H1 (cell line): ENCODE results near the gene ZNF333. TPM values are rescaled to one million over a fixed set of nuclear protein-coding genes. Genes with fewer than 3 reads are reported as not detected.

Experiments
- CTCF ChIA-PET: fragments of 300-600 bp; sonication (Branson Sonifier 250); formaldehyde crosslinking; loops from one replicate; lab custom pipeline; 2021; ENCODE audit not compliant: partially characterized antibody; lab: Charles Lee
- POLR2A ChIA-PET: fragments of 300-600 bp; sonication (Branson Sonifier 250); formaldehyde crosslinking; loops from one replicate; lab custom pipeline; 2021; ENCODE audit warnings: inconsistent platforms; ENCODE audit not compliant: partially characterized antibody; lab: Charles Lee
- DNase-seq, 2 experiments: peaks; one replicate each; pipeline versions ENCODE4 v3.0.0 to v3.0.0-alpha.2; 2010 to 2022; ENCODE audit warnings: low spot score in 2 of 2, low read depth in 1 of 2, mixed read lengths in 1 of 2
- FAIRE-seq: peaks from 2 replicates; lab custom pipeline; 2011; peaks lifted over from hg19 to GRCh38; lab: Jason Lieb, UNC
- H2AFZ ChIP-seq: 2 replicates; pipeline ENCODE4 v1.8.1; 2012; ENCODE audit warnings: low read length, inconsistent platforms
- H2AK5ac ChIP-seq: 2 replicates; pipeline ENCODE4 v1.6.1; 2013; ENCODE audit warnings: low read depth, low read length
- H2BK120ac ChIP-seq: replicated peaks from 2 replicates; pipeline ENCODE3; 2013; ENCODE audit warnings: low read depth, low read length, inconsistent platforms
- H2BK12ac ChIP-seq: 2 replicates; pipeline ENCODE4 v1.6.1; 2013; ENCODE audit warnings: low read depth, low read length
- H2BK15ac ChIP-seq: 2 replicates; pipeline ENCODE4 v1.6.1; 2013; ENCODE audit warnings: low read length
- H2BK20ac ChIP-seq: 2 replicates; pipeline ENCODE4 v1.6.1; 2013; ENCODE audit warnings: low read length
- H2BK5ac ChIP-seq: 2 replicates; pipeline ENCODE4 v1.6.1; 2013; ENCODE audit warnings: low read depth, low read length
- H3K14ac ChIP-seq: 2 replicates; pipeline ENCODE4 v1.6.1; 2013; ENCODE audit warnings: inconsistent platforms; ENCODE audit not compliant: insufficient read length
- H3K18ac ChIP-seq: 2 replicates; pipeline ENCODE4 v1.6.1; 2013; ENCODE audit warnings: low read length; ENCODE audit errors: extremely low read depth
- H3K23ac ChIP-seq: 2 replicates; pipeline ENCODE4 v1.6.1; 2013; ENCODE audit warnings: inconsistent platforms; ENCODE audit not compliant: insufficient read length
- H3K23me2 ChIP-seq: 2 replicates; pipeline ENCODE4 v1.6.1; 2013; ENCODE audit warnings: low read depth, low read length
- H3K27ac ChIP-seq: 2 replicates; pipeline ENCODE4 v1.6.1; 2011; ENCODE audit warnings: low read depth, low read length, inconsistent platforms
- H3K27me3 ChIP-seq, 4 experiments: replicated peaks in 1 of 4; 1 replicate in 1 of 4; 2 replicates in 3 of 4; pipeline versions ENCODE4 v1.6.1 to v1.8.1; 2011 to 2013; ENCODE audit warnings: low read length in 3 of 4, mild to moderate bottlenecking in 3 of 4, inconsistent platforms in 2 of 4, mixed read lengths in 2 of 4, moderate library complexity in 1 of 4; ENCODE audit not compliant: control insufficient read depth in 3 of 4, insufficient read depth in 3 of 4; ENCODE audit errors: extremely low read depth in 1 of 4
- H3K36me3 ChIP-seq, 4 experiments: 2 replicates each; pipeline versions ENCODE4 v1.6.1 to v1.8.1; 2011 to 2013; ENCODE audit warnings: mild to moderate bottlenecking in 4 of 4, low read length in 3 of 4, moderate library complexity in 2 of 4, control low read depth in 1 of 4, inconsistent platforms in 1 of 4; ENCODE audit not compliant: insufficient read depth in 4 of 4, control insufficient read depth in 2 of 4
- H3K4ac ChIP-seq: replicated peaks from 2 replicates; pipeline ENCODE3; 2013; ENCODE audit warnings: low read length, low read depth, mixed read lengths, inconsistent platforms; ENCODE audit not compliant: insufficient read length
- H3K4me1 ChIP-seq, 4 experiments: replicated peaks in 1 of 4; 1 replicate in 1 of 4; 2 replicates in 3 of 4; pipeline versions ENCODE4 v1.6.1 to v1.8.1; 2011 to 2013; ENCODE audit warnings: low read length in 3 of 4, inconsistent platforms in 2 of 4, mixed read lengths in 1 of 4; ENCODE audit not compliant: insufficient read depth in 4 of 4, control insufficient read depth in 3 of 4
- H3K4me2 ChIP-seq, 2 experiments: 2 replicates each; pipeline versions ENCODE4 v1.6.1 to v1.8.1; 2011 to 2013; ENCODE audit warnings: low read depth in 2 of 2, low read length in 2 of 2, control low read depth in 1 of 2, inconsistent platforms in 1 of 2, mild to moderate bottlenecking in 1 of 2; ENCODE audit not compliant: insufficient read depth in 1 of 2
- H3K4me3 ChIP-seq, 4 experiments: fragments of 200-600, 300-600 bp in 1 of 4; sonication (generic), shearing (Covaris generic), sonication (Bioruptor Twin) in 1 of 4; 2 replicates each; pipeline versions ENCODE4 v1.5.1 to v1.8.1; 2011 to 2016; ENCODE audit warnings: low read length in 4 of 4, low read depth in 3 of 4, control low read depth in 2 of 4, inconsistent platforms in 2 of 4, mild to moderate bottlenecking in 2 of 4, mixed read lengths in 1 of 4, moderate library complexity in 1 of 4; ENCODE audit not compliant: insufficient read depth in 2 of 4; ENCODE audit errors: extremely low read depth in 1 of 4
- H3K56ac ChIP-seq: replicated peaks from 2 replicates; pipeline ENCODE3; 2013; ENCODE audit warnings: low read depth, mild to moderate bottlenecking, mixed read lengths, low read length, inconsistent platforms; ENCODE audit not compliant: insufficient read length
- H3K79me1 ChIP-seq: 2 replicates; pipeline ENCODE4 v1.6.1; 2013; ENCODE audit warnings: low read depth, low read length, control low read depth
- H3K79me2 ChIP-seq, 2 experiments: 2 replicates each; pipeline versions ENCODE4 v1.6.1 to v1.8.1; 2012 to 2013; ENCODE audit warnings: low read length in 2 of 2, mild to moderate bottlenecking in 2 of 2, inconsistent platforms in 1 of 2; ENCODE audit not compliant: insufficient read depth in 2 of 2, control insufficient read depth in 1 of 2
- H3K9ac ChIP-seq, 4 experiments: replicated peaks in 1 of 4; 1 replicate in 1 of 4; 2 replicates in 3 of 4; pipeline versions ENCODE4 v1.6.1 to v1.8.1; 2011 to 2013; ENCODE audit warnings: low read depth in 3 of 4, low read length in 3 of 4, control low read depth in 2 of 4, mild to moderate bottlenecking in 2 of 4, moderate library complexity in 2 of 4, inconsistent platforms in 1 of 4; ENCODE audit errors: extremely low read depth in 1 of 4
- H3K9me3 ChIP-seq, 2 experiments: 2 replicates each; pipeline versions ENCODE4 v1.6.1 to v1.8.1; 2012 to 2013; ENCODE audit warnings: mild to moderate bottlenecking in 2 of 2, moderate library complexity in 2 of 2, control low read depth in 1 of 2, inconsistent platforms in 1 of 2, low read depth in 1 of 2, low read length in 1 of 2, mixed read lengths in 1 of 2; ENCODE audit not compliant: insufficient read depth in 2 of 2
- H4K20me1 ChIP-seq, 2 experiments: replicated peaks in 1 of 2; 2 replicates each; pipeline versions ENCODE3 to v1.8.1; 2011 to 2013; ENCODE audit warnings: inconsistent platforms in 2 of 2, low read length in 2 of 2, mild to moderate bottlenecking in 1 of 2; ENCODE audit not compliant: insufficient read depth in 2 of 2, control insufficient read depth in 1 of 2
- H4K5ac ChIP-seq: 2 replicates; pipeline ENCODE4 v1.6.1; 2013; ENCODE audit warnings: low read length, low read depth, mixed read lengths, inconsistent platforms; ENCODE audit not compliant: insufficient read length
- H4K8ac ChIP-seq: 2 replicates; pipeline ENCODE4 v1.8.0; 2013; ENCODE audit warnings: mild to moderate bottlenecking, moderate library complexity, low read length, inconsistent platforms; ENCODE audit not compliant: insufficient read depth; ENCODE audit errors: extremely low read depth
- H4K91ac ChIP-seq: replicated peaks from 2 replicates; pipeline ENCODE3; 2013; ENCODE audit warnings: low read length, mixed read lengths, inconsistent platforms; ENCODE audit not compliant: insufficient read length
- BRCA1 ChIP-seq: IDR thresholded peaks from 2 replicates; pipeline ENCODE4 v1.6.1; 2012; ENCODE audit warnings: low read depth, low read length, improper control_type of control experiment
- WGBS, 2 experiments: shearing (Covaris generic) in 1 of 2; methylation state at CpG; one replicate each; pipeline versions ENCODE4 v1.1.6 to v1.1.7; 2013 to 2015; ENCODE audit warnings: low lambda C conversion rate in 2 of 2, mixed read lengths in 2 of 2, inconsistent platforms in 1 of 2, low coverage in 1 of 2, missing lambda C conversion rate in 1 of 2; ENCODE audit not compliant: insufficient replicate concordance in 2 of 2, insufficient coverage in 1 of 2, insufficient read length in 1 of 2; ENCODE audit errors: extremely low coverage in 1 of 2, missing lambda C conversion rate in 1 of 2; 5-methylcytosine and 5-hydroxymethylcytosine counted together
- polyA plus RNA-seq, 7 experiments: library from polyadenylated mRNA; depleted of rRNA in 3 of 7; stranded (reverse) in 5 of 7; unstranded in 2 of 7; fragments of >200 nt in 5 of 7; fragments of 200-250 nt in 2 of 7; gene quantifications; 1 replicate in 5 of 7; 2 replicates in 1 of 7; 4 replicates in 1 of 7; pipeline versions ENCODE4 v1.2.1 to v1.2.3, GENCODE V29; 2011 to 2013; ENCODE audit warnings: missing spikeins in 2 of 7, mixed read lengths in 2 of 7
- total RNA-seq: library from RNA; stranded (reverse); fragmentation: NEBNext Ultra II Directional; extraction: Animal tissue kit (Norgen Biotek cat#: 25700); gene quantifications from 2 replicates; pipeline ENCODE4 v1.2.1, GENCODE V29; 2021

Gene ZNF333
- total and polyA plus RNA-seq, 2 of the 8 experiments (the other 6 are each of a cell fraction or from before 2014, with no cell fraction given) = 7.3 to 8.4 TPM

- Histone ChIP-seq H4K8ac (no peak overlapping the region), H2BK12ac (no peak overlapping the region), H2BK15ac (no peak overlapping the region), H3K56ac (no peak overlapping the region), H2BK20ac (no peak overlapping the region), H4K91ac (no peak overlapping the region), H2BK120ac (no peak overlapping the region), H3K79me2 (no peaks in the 10 kb centered on the region; a peak in 1 of 4 replicates), H2BK5ac (no peak overlapping the region), H4K5ac (no peak overlapping the region), H3K27me3 (no peaks in the 10 kb centered on the region), H4K20me1 (peaks cover 0 to 1% of the 10 kb centered on the region in 2 experiments), H3K4me2 (no peak overlapping the region), H3K27ac (no peak overlapping the region), H2AK5ac (no peak overlapping the region), H3K36me3 (peaks cover 0 to 7% (median 2%) of the 10 kb centered on the region in 4 experiments; a peak in 4 of 8 replicates), H3K4ac (no peak overlapping the region), H3K4me3 (no peak overlapping the region), H3K23me2 (peaks cover 2% of the 10 kb centered on the region; the same call in 1 of the 2 replicates), H2AFZ (no peak overlapping the region), H3K9ac (no peak overlapping the region), H3K4me1 (no peaks in the 10 kb centered on the region), H3K18ac (no peak overlapping the region), H3K23ac (no peak overlapping the region), H3K14ac (no peak overlapping the region), H3K9me3 (no peaks in the 10 kb centered on the region), H3K79me1 (no peaks in the 10 kb centered on the region; the same call in 1 of the 2 replicates)
- TF ChIP-seq BRCA1 = no peak
- CTCF ChIA-PET = interaction anchor here (0.8 to 1.0 kb wide), 2 partner anchors 126 to 141 kb away, joined by 3 read pairs; no protein-coding TSS in a partner anchor
- WGBS, 2 experiments = 88% methylated on average over 13 of the region's 13 CpGs; no CpG with 5 or more reads in 1 of the 2 experiments
- DNase-seq (no peak), FAIRE-seq (no peak)
- POLR2A ChIA-PET = no interaction called here
Observed at GRCh38 chr19:14694641-14695266, 4.9 kb downstream of the ZNF333 start.
